ENCODE measurements around the gene SYAP1.

DNA sequence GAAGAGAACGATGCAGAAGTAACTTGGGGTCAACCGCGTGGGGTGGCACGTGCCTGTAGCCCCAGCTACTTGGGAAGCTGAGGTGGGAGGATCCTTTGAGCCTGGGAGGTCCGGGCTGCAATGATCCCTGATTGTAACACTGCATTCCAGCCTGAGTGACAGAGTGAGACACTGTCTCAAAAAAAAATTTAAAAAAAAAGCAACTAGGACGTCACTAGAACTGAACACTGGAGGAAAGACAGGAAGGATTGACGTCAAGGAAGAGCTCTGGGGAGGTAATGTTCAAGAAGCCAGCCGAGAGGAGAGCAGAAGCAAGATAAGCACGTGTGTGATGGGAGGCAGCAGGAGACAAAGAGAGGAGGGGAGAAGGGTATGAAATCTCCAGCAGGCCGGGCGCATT, 40.7 kb upstream of the SYAP1 start:
- no peak for TF ChIP-seq SPI1 (IDR thresholded peaks at IDR 0.05; ENCODE audit: low read depth, low read length)
- TF ChIP-seq PAX5 (IDR thresholded peaks at IDR 0.05; ENCODE audit: insufficient read depth, low read length, severe bottlenecking), result no peak
- no peak for TF ChIP-seq POLR2A (IDR thresholded peaks at IDR 0.05; ENCODE audit: low read depth, low read length)
- no peak for TF ChIP-seq POLR2AphosphoS5 (IDR thresholded peaks at IDR 0.05; ENCODE audit: low read depth, low read length)
- no peak for TF ChIP-seq POU2F2 (IDR thresholded peaks at IDR 0.05; ENCODE audit: low read depth, low read length)
